Endothelial cell of umbilical vein (primary cell): ENCODE data around the gene EP300. TPM values are rescaled to one million over a fixed set of nuclear protein-coding genes. Genes with fewer than 3 reads are reported as not detected.

ENCODE experiments used
- BruUV-seq: library from RNA; stranded (reverse); fragments of 400-500 nt; replicated peaks from 2 replicates; lab custom pipeline; 2021; lab: Mats Ljungman, UMichigan
- CTCF ChIA-PET: fragments of 300-600, 350-600 bp; sonication (Branson Sonifier 250); formaldehyde crosslinking; loops from one replicate; lab custom pipeline; 2021; ENCODE audit warnings: antibody characterized with exemption, inconsistent platforms; lab: Charles Lee
- POLR2A ChIA-PET: fragments of 300-600, 350-600 bp; sonication (Branson Sonifier 250); formaldehyde crosslinking; loops from one replicate; lab custom pipeline; 2021; ENCODE audit warnings: antibody characterized with exemption, inconsistent platforms; lab: Charles Lee
- DNase-seq: peaks from one replicate; pipeline ENCODE4 v3.0.0-alpha.2; 2011; ENCODE audit warnings: low read depth, low spot score
- FAIRE-seq: peaks from 2 replicates; lab custom pipeline; 2011; peaks lifted over from hg19 to GRCh38; lab: Jason Lieb, UNC
- H2AFZ ChIP-seq: 2 replicates; pipeline ENCODE4 v1.6.0; 2012; ENCODE audit warnings: low read depth, low read length, control low read depth, inconsistent platforms
- H3K27ac ChIP-seq: 2 replicates; pipeline ENCODE4 v1.5.1; 2011; ENCODE audit warnings: low read depth, mild to moderate bottlenecking, control low read depth, low read length, moderate library complexity; ENCODE audit not compliant: insufficient read depth
- H3K27me3 ChIP-seq, 2 experiments: 2 replicates each; pipeline versions ENCODE4 v1.6.0 to v1.6.1; 2011; ENCODE audit warnings: low read length in 2 of 2, mixed read lengths in 1 of 2; ENCODE audit not compliant: control insufficient read depth in 2 of 2, insufficient read depth in 2 of 2
- H3K36me3 ChIP-seq, 2 experiments: 2 replicates in 1 of 2; 3 replicates in 1 of 2; pipeline ENCODE4 v1.5.1; 2011; ENCODE audit warnings: low read length in 2 of 2, mild to moderate bottlenecking in 1 of 2, moderate library complexity in 1 of 2; ENCODE audit not compliant: control insufficient read depth in 2 of 2, insufficient read depth in 2 of 2; ENCODE audit errors: extremely low read depth in 1 of 2
- H3K4me1 ChIP-seq: 3 replicates; pipeline ENCODE4 v1.5.1; 2011; ENCODE audit warnings: mild to moderate bottlenecking, low read length; ENCODE audit not compliant: control insufficient read depth, insufficient read depth; ENCODE audit errors: extremely low read depth
- H3K4me2 ChIP-seq: 2 replicates; pipeline ENCODE4 v1.6.1; 2011; ENCODE audit warnings: low read length, control low read depth, mixed read lengths; ENCODE audit not compliant: insufficient read depth
- H3K4me3 ChIP-seq, 3 experiments: fragments of 200-600 bp in 1 of 3; sonication (generic), shearing (Covaris generic) in 1 of 3; replicated peaks in 1 of 3; 2 replicates each; pipeline ENCODE4 v1.5.1; 2011 to 2016; ENCODE audit warnings: control low read depth in 3 of 3, low read length in 3 of 3, mild to moderate bottlenecking in 2 of 3, inconsistent platforms in 1 of 3, low read depth in 1 of 3, moderate library complexity in 1 of 3; ENCODE audit not compliant: insufficient read depth in 1 of 3
- H3K79me2 ChIP-seq: 2 replicates; pipeline ENCODE4 v1.6.0; 2012; ENCODE audit warnings: low read length, inconsistent platforms; ENCODE audit not compliant: control insufficient read depth, insufficient read depth
- H3K9ac ChIP-seq: replicated peaks from 2 replicates; pipeline ENCODE3; 2011; ENCODE audit warnings: low read length, control low read depth; ENCODE audit not compliant: insufficient read depth; ENCODE audit errors: extremely low read depth
- H3K9me1 ChIP-seq: replicated peaks from 3 replicates; pipeline ENCODE4 v1.6.0; 2011; ENCODE audit warnings: mild to moderate bottlenecking, low read length; ENCODE audit not compliant: control insufficient read depth, insufficient read depth; ENCODE audit errors: extremely low read depth
- H3K9me3 ChIP-seq: replicated peaks from 2 replicates; pipeline ENCODE4 v1.5.1; 2012; ENCODE audit warnings: low read length, inconsistent platforms; ENCODE audit not compliant: control insufficient read depth, insufficient read depth
- H4K20me1 ChIP-seq: replicated peaks from 2 replicates; pipeline ENCODE3; 2011; ENCODE audit warnings: mild to moderate bottlenecking, low read length; ENCODE audit not compliant: control insufficient read depth, insufficient read depth; ENCODE audit errors: extremely low read depth
- CTCF ChIP-seq, 2 donors: IDR thresholded peaks; 1 replicate in 1 of 2; 2 replicates in 1 of 2; pipeline ENCODE4 v1.5.1; 2011; ENCODE audit warnings: low read length in 2 of 2, mild to moderate bottlenecking in 2 of 2, moderate library complexity in 2 of 2, control low read depth in 1 of 2, inconsistent platforms in 1 of 2, low read depth in 1 of 2; ENCODE audit not compliant: insufficient read depth in 1 of 2; ENCODE audit errors: extremely low read depth in 1 of 2
- EZH2 ChIP-seq: IDR thresholded peaks from 2 replicates; pipeline ENCODE4 v1.6.1; 2012; ENCODE audit warnings: borderline replicate concordance, low read depth, mild to moderate bottlenecking, moderate library complexity, low read length, inconsistent platforms; ENCODE audit not compliant: severe bottlenecking
- FOS ChIP-seq: IDR thresholded peaks from 2 replicates; pipeline ENCODE4 v1.6.1; 2011; ENCODE audit warnings: mild to moderate bottlenecking, low read length, moderate library complexity, borderline replicate concordance; ENCODE audit not compliant: insufficient read depth
- GATA2 ChIP-seq: IDR thresholded peaks from 2 replicates; pipeline ENCODE4 v1.7.0; 2011; ENCODE audit warnings: low read depth, mild to moderate bottlenecking, moderate library complexity, mixed read lengths, low read length; ENCODE audit not compliant: insufficient read length, insufficient read depth
- JUN ChIP-seq: IDR thresholded peaks from 2 replicates; pipeline ENCODE4 v1.6.1; 2011; ENCODE audit warnings: borderline replicate concordance, low read depth; ENCODE audit not compliant: insufficient read length, insufficient read depth
- MAX ChIP-seq: IDR thresholded peaks from 2 replicates; pipeline ENCODE4 v1.6.1; 2011; ENCODE audit not compliant: insufficient read depth, insufficient read length
- MYC ChIP-seq: IDR thresholded peaks from one replicate; pipeline ENCODE4 v1.6.1; 2011; ENCODE audit warnings: mild to moderate bottlenecking, low read depth, low read length
- POLR2A ChIP-seq: IDR thresholded peaks from 2 replicates; pipeline ENCODE4 v1.6.1; 2012; ENCODE audit warnings: low read depth, mild to moderate bottlenecking, control low read depth, low read length
- POLR2AphosphoS5 ChIP-seq: IDR thresholded peaks from 2 replicates; pipeline ENCODE4 v1.6.1; 2012; ENCODE audit warnings: low read depth, mild to moderate bottlenecking, control low read depth, low read length, moderate library complexity; ENCODE audit not compliant: insufficient read depth
- dilution Hi-C: fragments of 300-500 bp; cut with MboI; formaldehyde crosslinking; loops from one replicate; pipeline ENCODE4 v1.15.0; 2019; ENCODE audit warnings: low sequenced_read_pairs; ENCODE audit not compliant: extremely low pct_ligation_motif_present
- intact Hi-C: fragments of 100-400 bp; cut with micrococcal nuclease; formaldehyde crosslinking; loops from one replicate; pipeline ENCODE4 v1.10.0; 2022
- polyA plus RNA-seq, 4 experiments: library from polyadenylated mRNA; depleted of rRNA in 3 of 4; stranded (reverse) in 3 of 4; unstranded in 1 of 4; fragments of >200 nt; gene quantifications; 2 replicates each; pipeline versions ENCODE4 v1.2.1 to v1.2.3, GENCODE V29; 2011 to 2012; ENCODE audit warnings: missing spikeins in 1 of 4
- total RNA-seq: library from RNA; stranded (reverse); gene quantifications from 2 replicates; pipeline ENCODE4 v1.2.3, GENCODE V29; 2021

Gene EP300
- total and polyA plus RNA-seq, 2 donors (not counting 3 experiments of a cell fraction or from before 2014, with no cell fraction given), result 24.4 to 63.0 TPM

- peaks cover 53 to 62% of the 10 kb centered on the region in 2 experiments for H3K36me3 ChIP-seq
- POLR2A ChIA-PET, result no interaction called here
- no peak for FAIRE-seq
These were observed 60.5 kb downstream of the EP300 start for GRCh38 chr22:41152902-41153301.

More at GRCh38 chr22:41152902-41153301, 60.5 kb downstream of the EP300 start:
- Histone ChIP-seq H3K9ac (no peak overlapping the region), H2AFZ (no peak overlapping the region), H3K4me3 (no peak overlapping the region), H3K27ac (no peak overlapping the region), H3K4me1 (no peaks in the 10 kb centered on the region), H3K4me2 (no peak overlapping the region), H3K79me2 (no peaks in the 10 kb centered on the region), H3K9me3 (no peaks in the 10 kb centered on the region), H4K20me1 (no peaks in the 10 kb centered on the region), H3K9me1 (no peaks in the 10 kb centered on the region), H3K27me3 (no peaks in the 10 kb centered on the region)
- DNase-seq, result no peak
- TF ChIP-seq MAX (no peak), GATA2 (no peak), POLR2AphosphoS5 (no peak), EZH2 (no peak), JUN (no peak), MYC (no peak), CTCF (IDR thresholded peaks at IDR 0.05; ENCODE audit: extremely low read depth in 1 of 2, insufficient read depth in 1 of 2, low read depth in 1 of 2, low read length in 2 of 2) (no peak), FOS (no peak), POLR2A (no peak)
- BruUV-seq, result no TSS peak
- intact Hi-C loops (no loop called here), dilution Hi-C loops (no loop called here)
- CTCF ChIA-PET, result no interaction called here
